HFF-Myc (cell line): ENCODE results near the gene SLC35A5.
"Not testable (repeated sequence)": the region's sequence is repeated elsewhere in the genome, so short reads cannot be mapped to it uniquely, and the experiment has no call there.

Source experiments
- DNase-seq: peaks from one replicate; pipeline ENCODE4 v3.0.0-alpha.2; 2011; ENCODE audit warnings: low read depth; ENCODE audit errors: extremely low read depth
- H3K4me3 ChIP-seq: replicated peaks from 2 replicates; pipeline ENCODE4 v1.5.1; 2011; ENCODE audit warnings: low read depth, mild to moderate bottlenecking, control low read depth, low read length
- CTCF ChIP-seq: IDR thresholded peaks from 2 replicates; pipeline ENCODE4 v1.5.1; 2012; ENCODE audit warnings: mild to moderate bottlenecking, low read depth, low read length, control low read depth; ENCODE audit errors: missing control alignments

The SLC35A5 gene

GRCh38 chr3:112561734-112562529 is at the start of gene SLC35A5, which contains the start of gene ATG3:
Gene SLC35A5, plus strand, starts transcription at chr3:112562045. Its CDS starts 1,359 bp downstream, at chr3:112563404.
Gene ATG3, minus strand, starts transcription at chr3:112561962. Its CDS starts 434 bp downstream, at chr3:112561528.
- TF ChIP-seq CTCF, result no peak
- DNase-seq, result peak; percentile 94
- H3K4me3 ChIP-seq, result peak within 1 kb of the TSS; percentile 89

- H3K4me3 ChIP-seq, result no peak overlapping the region
- no peak for TF ChIP-seq CTCF
- DNase-seq, result no peak
Measured at GRCh38 chr3:112512320-112512719, 49.5 kb upstream of the SLC35A5 start.

DNA sequence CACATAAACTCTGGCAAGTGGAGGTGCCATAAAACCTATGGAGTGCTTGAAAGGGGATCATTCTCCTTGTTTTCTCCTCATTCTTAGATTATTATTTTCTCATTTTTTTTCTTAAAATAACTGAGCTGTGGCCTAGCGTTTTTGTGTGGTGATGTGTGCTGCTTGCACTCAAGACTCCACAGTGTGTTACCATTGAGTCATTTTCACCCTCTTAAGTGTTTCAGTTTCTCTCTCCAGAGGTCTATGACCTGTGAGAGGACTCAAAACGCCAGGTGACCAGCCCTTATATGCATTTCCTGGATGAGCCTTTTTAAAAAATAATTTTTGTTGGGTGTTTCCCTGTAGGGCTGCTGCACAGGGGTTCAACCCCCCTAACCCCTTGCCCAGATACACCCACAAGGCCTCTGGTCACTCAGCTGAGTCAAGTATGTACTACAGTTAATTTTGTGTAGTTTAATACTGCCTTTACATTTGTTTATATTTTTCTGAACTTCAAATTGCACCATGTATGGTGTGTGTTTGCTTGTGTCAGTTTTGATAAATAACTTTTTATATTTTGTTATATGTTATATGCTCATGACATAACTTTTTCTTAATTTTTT is 47.2 kb upstream of the SLC35A5 start:
- no peak for DNase-seq
- no peak overlapping the region for H3K4me3 ChIP-seq
- no peak for TF ChIP-seq CTCF

- not testable (repeated sequence) for DNase-seq, H3K4me3 ChIP-seq
Measured at GRCh38 chr3:112518970-112519369, 42.9 kb upstream of the SLC35A5 start.

DNA sequence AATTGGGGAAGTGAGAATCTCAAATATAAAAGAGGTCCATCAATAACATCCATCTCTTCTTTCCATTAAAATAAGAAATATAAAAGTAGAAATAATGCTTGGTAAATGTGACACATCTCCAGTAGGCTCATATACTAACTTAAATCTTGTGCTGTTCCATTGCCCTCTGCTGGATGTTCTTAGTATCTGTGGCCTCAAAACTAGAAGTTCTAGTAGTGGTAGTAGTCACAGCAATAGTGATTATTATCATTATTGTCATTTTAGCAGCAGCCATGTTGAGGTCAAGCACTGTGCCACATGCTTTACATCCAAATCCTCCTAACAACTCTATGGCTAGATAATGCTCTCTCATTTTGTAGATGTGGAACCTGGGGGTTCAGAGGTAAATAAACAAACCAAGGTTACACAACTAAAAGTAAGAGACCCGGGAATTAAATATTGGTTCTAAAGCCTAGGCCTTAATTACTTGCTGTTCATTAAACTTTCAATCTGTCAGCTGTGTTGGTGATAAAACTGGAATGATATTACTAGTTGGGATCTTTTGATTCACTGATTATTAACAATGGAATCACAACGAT is 42.3 kb upstream of the SLC35A5 start:
- DNase-seq, result peak; percentile 27
- TF ChIP-seq CTCF, result peak; percentile 61
- H3K4me3 ChIP-seq, result no peak overlapping the region

DNA sequence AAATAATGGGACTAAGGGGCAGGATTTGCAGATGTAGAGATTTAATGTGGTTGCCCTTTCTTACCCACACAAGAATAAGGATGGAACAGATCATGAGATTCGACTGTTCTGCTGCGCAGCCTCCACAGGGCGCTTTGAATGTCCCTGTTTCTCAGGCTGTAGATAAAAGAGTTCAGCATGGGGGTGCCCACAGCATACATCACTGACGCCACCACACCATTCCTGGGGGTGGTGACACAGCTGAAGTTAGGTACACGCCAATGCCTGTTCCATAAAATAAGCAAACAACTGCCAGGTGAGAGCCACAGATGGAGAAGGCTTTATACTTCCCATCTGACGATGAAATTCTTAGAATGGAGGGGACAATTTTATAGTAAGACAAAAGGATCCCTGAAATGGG is 37.7 kb upstream of the SLC35A5 start:
- H3K4me3 ChIP-seq, DNase-seq: not testable (repeated sequence)

DNA sequence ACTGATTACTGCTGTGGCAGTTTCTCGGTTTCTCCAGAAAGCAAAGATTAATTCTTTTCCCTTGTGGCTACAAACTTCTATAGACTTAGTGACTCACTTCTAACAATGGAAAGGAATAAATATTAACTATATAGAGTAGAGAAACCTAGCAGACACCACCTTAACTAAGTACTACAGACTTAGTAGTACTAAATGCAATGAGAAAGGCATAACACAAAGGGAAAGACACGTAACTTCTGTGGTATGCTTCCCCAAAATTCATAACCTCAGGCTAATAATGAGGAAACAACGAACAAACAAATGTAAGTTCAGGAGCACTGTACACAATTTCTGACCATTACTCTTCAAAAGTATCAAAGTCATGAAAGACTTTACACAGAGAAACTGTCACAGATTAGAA is 31.3 kb upstream of the SLC35A5 start:
- no peak for TF ChIP-seq CTCF
- no peak for DNase-seq
- no peak overlapping the region for H3K4me3 ChIP-seq

- peak; percentile 15 for TF ChIP-seq CTCF
- DNase-seq, result no peak
- no peak overlapping the region for H3K4me3 ChIP-seq
Measured at GRCh38 chr3:112531358-112531781, 30.5 kb upstream of the SLC35A5 start.
